SK-N-SH (cell line): ENCODE results near the gene TMEM271.

Source experiments
- CHD2 ChIP-seq: fragments of 150-350 bp; IDR thresholded peaks from 2 replicates; pipeline ENCODE4 v1.6.1; 2018; ENCODE audit warnings: low read length; ENCODE audit not compliant: partially characterized antibody
- ELF1 ChIP-seq: IDR thresholded peaks from 2 replicates; pipeline ENCODE4 v1.4.0; 2012
- EP300 ChIP-seq, 2 experiments: IDR thresholded peaks; 2 replicates each; pipeline versions ENCODE4 v1.4.0 to v1.6.1; 2012; ENCODE audit warnings: borderline replicate concordance in 1 of 2, low read depth in 1 of 2, low read length in 1 of 2
- MXI1 ChIP-seq: IDR thresholded peaks from 2 replicates; pipeline ENCODE4 v1.6.1; 2012; ENCODE audit warnings: mild to moderate bottlenecking, low read depth, low read length, improper control_type of control experiment
- NRF1 ChIP-seq: IDR thresholded peaks from 2 replicates; pipeline ENCODE4 v1.6.1; 2012; ENCODE audit warnings: low read depth, mild to moderate bottlenecking, low read length
- POLR2AphosphoS5 ChIP-seq: IDR thresholded peaks from 2 replicates; pipeline ENCODE4 v1.6.1; 2012; ENCODE audit warnings: low read depth, low read length
- RAD21 ChIP-seq: IDR thresholded peaks from 2 replicates; pipeline ENCODE4 v1.6.1; 2012; ENCODE audit warnings: mild to moderate bottlenecking, low read length
- SIN3A ChIP-seq: IDR thresholded peaks from 2 replicates; pipeline ENCODE4 v1.6.1; 2012; ENCODE audit warnings: low read depth, mild to moderate bottlenecking, low read length, moderate library complexity, borderline replicate concordance
- SMC3 ChIP-seq: IDR thresholded peaks from 2 replicates; pipeline ENCODE4 v1.6.1; 2012; ENCODE audit warnings: low read depth, low read length, improper control_type of control experiment
- TCF12 ChIP-seq: IDR thresholded peaks from 2 replicates; pipeline ENCODE4 v1.4.0; 2012
- YY1 ChIP-seq: IDR thresholded peaks from 2 replicates; pipeline ENCODE4 v1.4.0; 2012; ENCODE audit warnings: low read depth, mild to moderate bottlenecking
- TF ChIP-seq, protein P1 (sequence below): fragments of 200-600 bp; sonication (generic); IDR thresholded peaks from 2 replicates; pipeline ENCODE4 v1.6.1; 2017; ENCODE audit warnings: antibody characterized with exemption, mild to moderate bottlenecking, moderate library complexity
- TF ChIP-seq, protein P2 (sequence below): IDR thresholded peaks from 2 replicates; pipeline ENCODE4 v1.4.0; 2012; ENCODE audit warnings: low read depth

DNA sequence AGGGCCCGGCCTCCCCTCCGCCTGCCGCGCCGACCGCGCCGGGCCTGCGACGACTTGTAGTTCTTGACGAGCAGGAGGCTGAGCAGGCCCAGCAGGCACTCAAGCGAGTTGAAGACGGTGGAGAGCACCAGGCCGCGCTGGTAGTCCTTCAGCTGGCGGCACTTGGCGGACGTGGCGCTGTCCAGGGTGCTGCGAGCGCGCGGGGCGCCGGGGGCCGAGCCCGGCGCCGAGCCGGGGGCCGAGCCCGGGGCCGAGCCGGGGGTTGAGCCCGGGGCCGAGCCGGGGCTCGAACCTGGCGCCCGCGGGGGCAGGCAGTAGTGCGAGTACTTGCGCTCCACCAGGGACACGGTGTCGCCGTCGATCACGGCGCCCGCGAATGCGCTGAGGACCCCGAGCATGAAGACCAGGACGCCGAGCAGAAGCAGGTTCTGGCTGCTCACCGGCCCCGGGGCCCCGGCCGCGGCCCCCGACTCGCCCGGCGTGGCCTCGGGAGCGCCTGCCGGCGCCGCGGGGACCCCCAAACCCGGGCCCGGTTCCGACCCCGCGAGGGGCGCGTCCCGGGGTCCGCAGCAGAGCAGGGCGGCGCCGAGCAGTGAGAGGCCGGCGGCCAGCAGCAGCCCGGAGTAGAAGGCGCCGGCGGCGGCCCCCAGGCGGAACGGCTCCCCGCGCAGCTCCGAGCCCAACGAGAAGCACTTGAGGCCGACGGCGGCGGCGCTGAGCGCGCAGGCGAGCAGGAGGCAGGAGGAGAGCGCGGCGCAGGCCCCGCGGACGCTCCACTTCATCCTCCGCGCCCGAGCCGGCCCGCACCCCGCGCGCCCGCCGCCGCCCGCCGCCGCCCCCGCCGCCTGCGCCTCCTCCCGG is 584 bp downstream of the TMEM271 start:
- TF ChIP-seq, protein P1, sequence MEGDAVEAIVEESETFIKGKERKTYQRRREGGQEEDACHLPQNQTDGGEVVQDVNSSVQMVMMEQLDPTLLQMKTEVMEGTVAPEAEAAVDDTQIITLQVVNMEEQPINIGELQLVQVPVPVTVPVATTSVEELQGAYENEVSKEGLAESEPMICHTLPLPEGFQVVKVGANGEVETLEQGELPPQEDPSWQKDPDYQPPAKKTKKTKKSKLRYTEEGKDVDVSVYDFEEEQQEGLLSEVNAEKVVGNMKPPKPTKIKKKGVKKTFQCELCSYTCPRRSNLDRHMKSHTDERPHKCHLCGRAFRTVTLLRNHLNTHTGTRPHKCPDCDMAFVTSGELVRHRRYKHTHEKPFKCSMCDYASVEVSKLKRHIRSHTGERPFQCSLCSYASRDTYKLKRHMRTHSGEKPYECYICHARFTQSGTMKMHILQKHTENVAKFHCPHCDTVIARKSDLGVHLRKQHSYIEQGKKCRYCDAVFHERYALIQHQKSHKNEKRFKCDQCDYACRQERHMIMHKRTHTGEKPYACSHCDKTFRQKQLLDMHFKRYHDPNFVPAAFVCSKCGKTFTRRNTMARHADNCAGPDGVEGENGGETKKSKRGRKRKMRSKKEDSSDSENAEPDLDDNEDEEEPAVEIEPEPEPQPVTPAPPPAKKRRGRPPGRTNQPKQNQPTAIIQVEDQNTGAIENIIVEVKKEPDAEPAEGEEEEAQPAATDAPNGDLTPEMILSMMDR, result no peak
- TF ChIP-seq SMC3, result no peak
- TF ChIP-seq, protein P2, sequence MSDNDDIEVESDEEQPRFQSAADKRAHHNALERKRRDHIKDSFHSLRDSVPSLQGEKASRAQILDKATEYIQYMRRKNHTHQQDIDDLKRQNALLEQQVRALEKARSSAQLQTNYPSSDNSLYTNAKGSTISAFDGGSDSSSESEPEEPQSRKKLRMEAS, result no peak
- no peak for TF ChIP-seq MXI1
- no peak for TF ChIP-seq TCF12
- TF ChIP-seq EP300 (IDR thresholded peaks at IDR 0.05; ENCODE audit: borderline replicate concordance in 1 of 2, low read depth in 1 of 2, low read length in 1 of 2), result no peak
- no peak for TF ChIP-seq NRF1
- no peak for TF ChIP-seq POLR2AphosphoS5
- TF ChIP-seq CHD2, result no peak
- no peak for TF ChIP-seq RAD21
- no peak for TF ChIP-seq SIN3A
- no peak for TF ChIP-seq ELF1
- no peak for TF ChIP-seq YY1
